ENCODE data around the gene CIAO1. TPM values are rescaled to one million over a fixed set of nuclear protein-coding genes. Genes with fewer than 3 reads are reported as not detected.

The CIAO1 gene
- total and polyA plus RNA-seq, 2 of the 13 experiments (the other 11 are each of a cell fraction or from before 2014, with no cell fraction given): 99.3 to 120 TPM

GRCh38 chr2:96225016-96225533 is 41.0 kb upstream of the CIAO1 start:
- ChIA-PET POLR2A (interaction anchor here (4.3 kb wide), 1 partner anchor 16 kb away, joined by 13 read pairs; the partner anchor contains the start of gene STARD7), CTCF (ENCODE audit: low intra/inter-chr PET ratio, low total read pairs) (no interaction called here)
- 90% methylated on average over 3 of the region's 3 CpGs for WGBS (ENCODE audit: low lambda C conversion rate)

More at GRCh38 chr2:96225016-96225533, 41.0 kb upstream of the CIAO1 start:
- no peak for FAIRE-seq
- intact Hi-C loops (cut with micrococcal nuclease; ENCODE audit: unreplicated experiment) (no loop called here), in situ Hi-C loops (cut with HindIII; ENCODE audit: extremely low pct_ligation_motif_present, low pct_unique_long_range_greater_than_20kb) (no loop called here)
- TF ChIP-seq NFIB (CRISPR knock-in tag; IDR thresholded peaks at IDR 0.05; ENCODE audit: borderline replicate concordance) (no peak), MTERF4 (CRISPR knock-in tag; IDR thresholded peaks at IDR 0.05) (no peak), ZNF619 (CRISPR knock-in tag; IDR thresholded peaks at IDR 0.05) (no peak), GPBP1L1 (CRISPR knock-in tag; IDR thresholded peaks at IDR 0.05) (no peak)
- 0 out of 2 replicates have a peak, but pooled peaks cover 9% of the 10 kb centered on the region for H3K4me1 ChIP-seq (ENCODE audit: insufficient read depth, low read length)
- H3K27ac ChIP-seq (ENCODE audit: extremely low read length, insufficient read depth, low read length): no peak overlapping the region
- peaks cover 0 to 3% of the 10 kb centered on the region in 2 experiments; a peak in 2 of 5 replicates for H3K36me3 ChIP-seq (replicated peaks in 1 of 2; ENCODE audit: control insufficient read depth in 1 of 2, insufficient read depth in 2 of 2, low read length in 2 of 2)
- no peaks in the 10 kb centered on the region for H3K27me3 ChIP-seq (ENCODE audit: control insufficient read depth in 1 of 2, insufficient read depth in 2 of 2, low read length in 2 of 2)
- DNase-seq (ENCODE audit: low spot score): no peak
- ATAC-seq: no peak
- H3K9me3 ChIP-seq (ENCODE audit: low read length): no peaks in the 10 kb centered on the region
- H3K9ac ChIP-seq (ENCODE audit: insufficient read depth, low read depth, low read length): no peak overlapping the region
- no peaks in the 10 kb centered on the region for H3K79me2 ChIP-seq (ENCODE audit: insufficient read depth, low read length)
- H2AFZ ChIP-seq (ENCODE audit: low read length): no peak overlapping the region
- no peak overlapping the region for H3K4me2 ChIP-seq (ENCODE audit: low read depth, low read length)
- BruUV-seq (replicated peaks): no TSS peak
- H4K20me1 ChIP-seq (ENCODE audit: insufficient read depth, low read length): no peaks in the 10 kb centered on the region
- H3K4me3 ChIP-seq (replicated peaks in 1 of 3; ENCODE audit: insufficient read depth in 1 of 3, low read depth in 2 of 3, low read length in 3 of 3): no peak overlapping the region

All from HepG2 (cell line).